Glutamatergic neuron (in vitro differentiated cells): Measurements from ENCODE around the gene GLI2. TPM values are rescaled to one million over a fixed set of nuclear protein-coding genes. Genes with fewer than 3 reads are reported as not detected.

Experiments used
- DNase-seq: peaks from one replicate; pipeline ENCODE4 v3.0.0; 2022
- H3K27ac Mint-ChIP-seq: one replicate; pipeline ENCODE4 v1.8.0; 2020; ENCODE audit warnings: mild to moderate bottlenecking, mixed read lengths, inconsistent platforms; ENCODE audit not compliant: unreplicated experiment
- H3K27me3 Mint-ChIP-seq: one replicate; pipeline ENCODE4 v1.8.0; 2020; ENCODE audit warnings: mild to moderate bottlenecking, moderate library complexity, mixed read lengths, inconsistent platforms; ENCODE audit not compliant: unreplicated experiment
- H3K36me3 Mint-ChIP-seq: one replicate; pipeline ENCODE4 v1.8.0; 2020; ENCODE audit warnings: mild to moderate bottlenecking, mixed read lengths, inconsistent platforms; ENCODE audit not compliant: unreplicated experiment
- H3K4me1 Mint-ChIP-seq: one replicate; pipeline ENCODE4 v1.8.0; 2020; ENCODE audit warnings: mild to moderate bottlenecking, low read depth, mixed read lengths, inconsistent platforms; ENCODE audit not compliant: unreplicated experiment
- H3K4me3 Mint-ChIP-seq: one replicate; pipeline ENCODE4 v1.8.0; 2020; ENCODE audit warnings: mild to moderate bottlenecking, mixed read lengths, inconsistent platforms; ENCODE audit not compliant: unreplicated experiment
- H3K9me3 Mint-ChIP-seq: one replicate; pipeline ENCODE4 v1.8.0; 2020; ENCODE audit warnings: mild to moderate bottlenecking, moderate library complexity, mixed read lengths, inconsistent platforms; ENCODE audit not compliant: unreplicated experiment
- CTCF ChIP-seq: fragments of 200-600 bp; sonication (generic); IDR thresholded peaks from one replicate; pipeline ENCODE4 v1.5.0; 2021; ENCODE audit not compliant: partially characterized antibody, unreplicated experiment
- total RNA-seq: library from RNA; stranded (reverse); fragmentation: NEBNext Ultra II Directional; extraction: Animal tissue kit (Norgen Biotek cat#: 25700); gene quantifications from one replicate; pipeline ENCODE4 v1.2.1, GENCODE V29; 2021; ENCODE audit not compliant: unreplicated experiment

The GLI2 gene
- total RNA-seq, 1 donor from 2014 or later, result 3.9 TPM

GRCh38 chr2:120709608-120710041 lies 26.0 kb upstream of the GLI2 start:
- peaks cover 1% of the 10 kb centered on the region for H3K9me3 Mint-ChIP-seq
- no peak for DNase-seq
- peaks cover 29% of the 10 kb centered on the region for H3K4me1 Mint-ChIP-seq

DNA sequence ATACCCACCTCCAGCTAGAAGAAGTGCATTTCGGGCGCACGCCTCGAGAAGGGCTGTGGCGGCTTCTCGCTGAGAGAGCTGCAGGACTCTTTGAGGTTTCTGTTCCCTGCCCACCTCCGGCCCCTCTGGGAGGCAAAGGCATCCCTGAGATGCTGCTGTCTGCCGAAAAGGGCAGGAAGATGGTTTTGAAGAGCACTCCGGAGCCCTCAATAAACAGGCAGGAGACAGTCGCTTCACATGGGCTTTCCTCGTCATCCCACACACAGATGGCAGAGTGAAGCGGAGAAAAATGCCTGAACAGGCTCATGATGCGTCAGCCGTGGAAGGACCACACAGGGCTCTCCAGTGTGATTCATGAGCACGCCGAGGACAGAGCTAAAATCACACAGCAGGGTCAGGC lies 25.4 kb upstream of the GLI2 start:
- no peak for DNase-seq
- TF ChIP-seq CTCF, result no peak
- Mint-ChIP-seq H3K4me1 (peaks cover 29% of the 10 kb centered on the region), H3K4me3 (peak overlapping the region; percentile 27), H3K36me3 (peaks cover 5% of the 10 kb centered on the region), H3K9me3 (peaks cover 1% of the 10 kb centered on the region), H3K27me3 (peaks cover 6% of the 10 kb centered on the region), H3K27ac (peak overlapping the region; percentile 85)

More at GRCh38 chr2:120709608-120710041, 26.0 kb upstream of the GLI2 start:
- Mint-ChIP-seq H3K4me3 (peak overlapping the region; percentile 27), H3K36me3 (peaks cover 4% of the 10 kb centered on the region), H3K27me3 (peaks cover 6% of the 10 kb centered on the region), H3K27ac (peak overlapping the region; percentile 85)
- TF ChIP-seq CTCF, result no peak

GRCh38 chr2:120711694-120712093 lies 24.0 kb upstream of the GLI2 start:
- Mint-ChIP-seq H3K27me3 (peaks cover 5% of the 10 kb centered on the region), H3K36me3 (peaks cover 5% of the 10 kb centered on the region), H3K4me1 (peaks cover 31% of the 10 kb centered on the region), H3K27ac (no peak overlapping the region), H3K4me3 (no peak overlapping the region), H3K9me3 (no peaks in the 10 kb centered on the region)
- no peak for DNase-seq
- TF ChIP-seq CTCF, result no peak

- peak overlapping the region; percentile 14 for H3K4me3 Mint-ChIP-seq
- H3K36me3 Mint-ChIP-seq, result peaks cover 5% of the 10 kb centered on the region
- H3K27me3 Mint-ChIP-seq, result peaks cover 5% of the 10 kb centered on the region
- peak; percentile 31 for DNase-seq
- H3K9me3 Mint-ChIP-seq, result no peaks in the 10 kb centered on the region
- TF ChIP-seq CTCF, result no peak
- H3K4me1 Mint-ChIP-seq, result peaks cover 31% of the 10 kb centered on the region
- H3K27ac Mint-ChIP-seq, result no peak overlapping the region
These were observed 23.4 kb upstream of the GLI2 start for GRCh38 chr2:120712180-120712681.

DNA sequence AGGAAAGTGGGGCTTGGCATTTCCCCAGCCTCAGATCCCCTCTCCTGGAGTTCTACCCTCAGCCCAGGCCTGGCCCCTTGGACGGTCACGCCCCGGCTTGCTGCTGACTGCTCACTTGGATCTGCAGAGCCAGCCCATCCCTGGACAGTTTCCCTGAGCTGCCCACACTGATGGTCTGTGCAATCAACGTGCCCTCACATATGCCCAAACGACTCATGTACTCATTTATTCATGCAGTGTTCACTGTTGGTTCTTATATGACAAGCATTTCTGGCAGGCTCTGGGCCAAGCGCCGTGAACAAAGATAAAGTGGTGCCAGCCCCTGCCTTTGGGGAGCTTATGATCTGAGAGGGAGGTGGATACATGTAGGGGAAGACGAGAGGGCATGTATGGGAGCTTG lies 20.3 kb upstream of the GLI2 start:
- Mint-ChIP-seq H3K4me3 (no peak overlapping the region), H3K27me3 (peaks cover 5% of the 10 kb centered on the region), H3K36me3 (peaks cover 5% of the 10 kb centered on the region), H3K9me3 (no peaks in the 10 kb centered on the region), H3K4me1 (peaks cover 22% of the 10 kb centered on the region), H3K27ac (no peak overlapping the region)
- DNase-seq, result no peak
- no peak for TF ChIP-seq CTCF
